IPS DF 4.7 (cell line): ENCODE measurements around the gene GPR63.

Experiments
- DNase-seq: peaks from one replicate; pipeline ENCODE4 v3.0.0-alpha.2; 2013; ENCODE audit warnings: low spot score; ENCODE audit errors: extremely low read depth

The GPR63 gene

DNA sequence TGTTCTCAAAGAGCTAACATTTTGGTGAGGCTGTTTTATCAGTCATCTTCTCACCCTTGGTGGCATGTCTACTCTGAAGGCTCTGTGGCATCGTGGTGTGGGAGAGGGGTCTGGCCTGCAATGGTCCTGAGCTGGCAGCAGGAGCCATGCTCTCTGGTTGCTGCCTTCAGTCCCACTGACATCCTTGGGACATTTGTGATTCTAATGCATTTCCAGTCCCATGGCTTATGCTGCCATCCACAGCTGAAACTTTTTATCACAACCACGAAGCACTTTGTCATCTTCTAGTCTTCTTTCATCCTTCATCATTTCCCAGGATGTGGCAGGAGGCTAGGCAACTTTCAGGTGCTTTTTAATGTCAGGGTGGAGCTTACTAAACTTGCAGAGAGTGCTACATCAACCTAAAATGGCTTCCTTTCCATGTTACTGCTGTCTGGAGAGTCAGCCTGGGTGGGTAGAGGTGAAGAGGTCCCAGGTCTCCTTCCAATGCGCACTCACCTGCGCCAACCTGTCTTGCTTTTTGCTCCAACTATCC, 77.1 kb downstream of the GPR63 start:
- DNase-seq = no peak

- DNase-seq = no peak
These were observed 82.2 kb downstream of the GPR63 start for GRCh38 chr6:96755096-96755495.

GRCh38 chr6:96749891-96750290, 87.4 kb downstream of the GPR63 start:
- DNase-seq = no peak
